ENCODE results near the gene BACE2.

GRCh38 chr21:41240040-41240439, 72.1 kb downstream of the BACE2 start:
- TF ChIP-seq CTCF (IDR thresholded peaks at IDR 0.05) = no peak
- TF ChIP-seq POLR2A (IDR thresholded peaks at IDR 0.05; ENCODE audit: low read length) = no peak
- no peak for TF ChIP-seq SMC3 (IDR thresholded peaks at IDR 0.05)
- TF ChIP-seq CBX2 (IDR thresholded peaks at IDR 0.05; ENCODE audit: borderline replicate concordance, low read depth) = no peak
- TF ChIP-seq, protein P1, sequence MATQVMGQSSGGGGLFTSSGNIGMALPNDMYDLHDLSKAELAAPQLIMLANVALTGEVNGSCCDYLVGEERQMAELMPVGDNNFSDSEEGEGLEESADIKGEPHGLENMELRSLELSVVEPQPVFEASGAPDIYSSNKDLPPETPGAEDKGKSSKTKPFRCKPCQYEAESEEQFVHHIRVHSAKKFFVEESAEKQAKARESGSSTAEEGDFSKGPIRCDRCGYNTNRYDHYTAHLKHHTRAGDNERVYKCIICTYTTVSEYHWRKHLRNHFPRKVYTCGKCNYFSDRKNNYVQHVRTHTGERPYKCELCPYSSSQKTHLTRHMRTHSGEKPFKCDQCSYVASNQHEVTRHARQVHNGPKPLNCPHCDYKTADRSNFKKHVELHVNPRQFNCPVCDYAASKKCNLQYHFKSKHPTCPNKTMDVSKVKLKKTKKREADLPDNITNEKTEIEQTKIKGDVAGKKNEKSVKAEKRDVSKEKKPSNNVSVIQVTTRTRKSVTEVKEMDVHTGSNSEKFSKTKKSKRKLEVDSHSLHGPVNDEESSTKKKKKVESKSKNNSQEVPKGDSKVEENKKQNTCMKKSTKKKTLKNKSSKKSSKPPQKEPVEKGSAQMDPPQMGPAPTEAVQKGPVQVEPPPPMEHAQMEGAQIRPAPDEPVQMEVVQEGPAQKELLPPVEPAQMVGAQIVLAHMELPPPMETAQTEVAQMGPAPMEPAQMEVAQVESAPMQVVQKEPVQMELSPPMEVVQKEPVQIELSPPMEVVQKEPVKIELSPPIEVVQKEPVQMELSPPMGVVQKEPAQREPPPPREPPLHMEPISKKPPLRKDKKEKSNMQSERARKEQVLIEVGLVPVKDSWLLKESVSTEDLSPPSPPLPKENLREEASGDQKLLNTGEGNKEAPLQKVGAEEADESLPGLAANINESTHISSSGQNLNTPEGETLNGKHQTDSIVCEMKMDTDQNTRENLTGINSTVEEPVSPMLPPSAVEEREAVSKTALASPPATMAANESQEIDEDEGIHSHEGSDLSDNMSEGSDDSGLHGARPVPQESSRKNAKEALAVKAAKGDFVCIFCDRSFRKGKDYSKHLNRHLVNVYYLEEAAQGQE (IDR thresholded peaks at IDR 0.05) = no peak
- no peak for TF ChIP-seq RCOR1 (IDR thresholded peaks at IDR 0.05; ENCODE audit: low read depth, low read length)
- TF ChIP-seq RFX5 (IDR thresholded peaks at IDR 0.05) = no peak
- TF ChIP-seq ZFP36 (IDR thresholded peaks at IDR 0.05; ENCODE audit: borderline replicate concordance, partially characterized antibody) = no peak
- no peak for TF ChIP-seq RNF2 (IDR thresholded peaks at IDR 0.05; ENCODE audit: borderline replicate concordance, low read depth)
